Loucy (cell line): Measurements from ENCODE around the gene TNS3.

Experiments used
- H2AFZ ChIP-seq: fragments of 200-600 bp; sonication (generic); 2 replicates; pipeline ENCODE4 v1.6.0; 2016; ENCODE audit warnings: antibody characterized with exemption, mild to moderate bottlenecking, low read length, moderate library complexity
- H3F3A ChIP-seq: fragments of 200-600 bp; 2 replicates; pipeline ENCODE4 v1.6.0; 2016; ENCODE audit warnings: antibody characterized with exemption, low read depth, mild to moderate bottlenecking
- H3K27me3 ChIP-seq: fragments of 200-600 bp; sonication (generic); 2 replicates; pipeline ENCODE4 v1.6.1; 2014; ENCODE audit warnings: low read length, mild to moderate bottlenecking; ENCODE audit not compliant: insufficient read depth, poor library complexity, severe bottlenecking
- H3K36me3 ChIP-seq: fragments of 200-600 bp; sonication (generic); 2 replicates; pipeline ENCODE4 v1.6.1; 2016; ENCODE audit warnings: low read length; ENCODE audit not compliant: insufficient read depth
- H3K4me1 ChIP-seq: fragments of 200-600 bp; sonication (generic); 2 replicates; pipeline ENCODE4 v1.5.1; 2014; ENCODE audit warnings: low read length, mild to moderate bottlenecking; ENCODE audit not compliant: insufficient read depth, poor library complexity, severe bottlenecking
- H3K4me2 ChIP-seq: fragments of 200-600 bp; sonication (generic); 2 replicates; pipeline ENCODE4 v1.6.0; 2014; ENCODE audit warnings: antibody characterized with exemption, low read length, low read depth, mild to moderate bottlenecking; ENCODE audit not compliant: poor library complexity, severe bottlenecking
- H3K4me3 ChIP-seq: fragments of 200-600 bp; sonication (generic); 2 replicates; pipeline ENCODE4 v1.5.1; 2014; ENCODE audit warnings: low read length, mild to moderate bottlenecking, mixed read lengths; ENCODE audit not compliant: poor library complexity, severe bottlenecking
- H3K79me2 ChIP-seq: fragments of 200-600 bp; sonication (generic); 2 replicates; pipeline ENCODE4 v1.6.1; 2014; ENCODE audit warnings: low read length; ENCODE audit not compliant: insufficient read depth
- H3K9ac ChIP-seq: fragments of 200-600 bp; sonication (generic); 2 replicates; pipeline ENCODE4 v1.6.0; 2014; ENCODE audit warnings: mild to moderate bottlenecking, low read depth, low read length, moderate library complexity; ENCODE audit not compliant: poor library complexity, severe bottlenecking
- H3K9me2 ChIP-seq: fragments of 200-600 bp; sonication (generic); replicated peaks from 2 replicates; pipeline ENCODE4 v1.6.1; 2016; ENCODE audit warnings: low read depth, low read length, mixed read lengths
- H3K9me3 ChIP-seq: fragments of 200-600 bp; sonication (generic); 2 replicates; pipeline ENCODE4 v1.6.1; 2014; ENCODE audit warnings: mild to moderate bottlenecking, antibody characterized with exemption, low read length, low read depth; ENCODE audit not compliant: insufficient read depth
- H4K20me1 ChIP-seq: fragments of 200-600 bp; sonication (generic); 2 replicates; pipeline ENCODE4 v1.6.0; 2014; ENCODE audit warnings: antibody characterized with exemption, low read length, mild to moderate bottlenecking; ENCODE audit not compliant: insufficient read depth, poor library complexity, severe bottlenecking
- EZH2phosphoT487 ChIP-seq: fragments of 200-600 bp; IDR thresholded peaks from 2 replicates; pipeline ENCODE4 v1.6.1; 2018; ENCODE audit warnings: antibody characterized with exemption, mild to moderate bottlenecking, moderate library complexity, borderline replicate concordance
- TF ChIP-seq, protein P1 (sequence below): fragments of 200-600 bp; sonication (generic); conservative IDR thresholded peaks from 2 replicates; pipeline ENCODE4 v1.5.1; 2014; ENCODE audit warnings: mild to moderate bottlenecking, antibody characterized with exemption, low read length

Gene TNS3

DNA sequence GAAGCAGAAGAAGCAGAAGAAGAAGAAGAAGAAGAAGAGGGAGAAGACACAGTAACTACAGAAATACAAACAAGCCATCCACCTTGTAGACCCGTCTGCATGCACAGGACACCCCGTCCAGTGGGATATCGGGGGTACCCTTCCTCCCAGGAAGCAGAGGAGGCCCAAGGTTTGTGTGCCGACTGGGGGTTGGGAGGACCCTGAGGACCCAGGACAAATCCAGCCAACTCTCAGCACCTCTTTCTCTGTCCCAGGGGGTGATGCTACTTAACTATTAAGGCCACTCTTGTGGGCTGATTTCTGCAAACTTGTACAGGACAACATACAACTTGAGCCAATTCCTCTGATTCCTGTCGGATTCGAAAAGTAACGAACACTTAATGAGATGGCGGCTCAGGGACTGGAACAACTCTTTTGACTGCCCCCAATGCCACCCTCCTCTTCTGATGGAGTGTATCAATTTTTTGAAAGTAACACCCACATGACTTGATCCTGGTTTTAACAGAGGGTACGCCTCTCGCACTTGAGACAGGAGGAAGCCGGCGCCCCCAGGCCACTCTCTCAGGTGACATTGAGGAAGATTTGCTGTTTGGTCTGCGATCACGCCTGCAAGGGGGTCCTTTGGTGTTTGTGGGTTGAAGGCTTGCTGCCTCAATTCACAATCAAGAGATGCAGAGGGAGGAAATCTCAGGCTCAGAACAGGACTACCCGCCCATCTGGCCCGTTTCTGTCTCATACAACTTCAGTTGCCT is 192.6 kb downstream of the TNS3 start:
- Histone ChIP-seq H3K9me2 (no peaks in the 10 kb centered on the region), H3K27me3 (no peaks in the 10 kb centered on the region), H3K9ac (no peak overlapping the region), H2AFZ (no peak overlapping the region), H3K36me3 (no peaks in the 10 kb centered on the region), H3K4me1 (no peaks in the 10 kb centered on the region), H3K4me3 (no peak overlapping the region), H4K20me1 (no peaks in the 10 kb centered on the region), H3K9me3 (peaks cover 11% of the 10 kb centered on the region; the same call in 1 of the 2 replicates), H3K4me2 (no peak overlapping the region), H3F3A (no peaks in the 10 kb centered on the region), H3K79me2 (no peaks in the 10 kb centered on the region)
- TF ChIP-seq, protein P1, sequence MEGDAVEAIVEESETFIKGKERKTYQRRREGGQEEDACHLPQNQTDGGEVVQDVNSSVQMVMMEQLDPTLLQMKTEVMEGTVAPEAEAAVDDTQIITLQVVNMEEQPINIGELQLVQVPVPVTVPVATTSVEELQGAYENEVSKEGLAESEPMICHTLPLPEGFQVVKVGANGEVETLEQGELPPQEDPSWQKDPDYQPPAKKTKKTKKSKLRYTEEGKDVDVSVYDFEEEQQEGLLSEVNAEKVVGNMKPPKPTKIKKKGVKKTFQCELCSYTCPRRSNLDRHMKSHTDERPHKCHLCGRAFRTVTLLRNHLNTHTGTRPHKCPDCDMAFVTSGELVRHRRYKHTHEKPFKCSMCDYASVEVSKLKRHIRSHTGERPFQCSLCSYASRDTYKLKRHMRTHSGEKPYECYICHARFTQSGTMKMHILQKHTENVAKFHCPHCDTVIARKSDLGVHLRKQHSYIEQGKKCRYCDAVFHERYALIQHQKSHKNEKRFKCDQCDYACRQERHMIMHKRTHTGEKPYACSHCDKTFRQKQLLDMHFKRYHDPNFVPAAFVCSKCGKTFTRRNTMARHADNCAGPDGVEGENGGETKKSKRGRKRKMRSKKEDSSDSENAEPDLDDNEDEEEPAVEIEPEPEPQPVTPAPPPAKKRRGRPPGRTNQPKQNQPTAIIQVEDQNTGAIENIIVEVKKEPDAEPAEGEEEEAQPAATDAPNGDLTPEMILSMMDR = no peak
- TF ChIP-seq EZH2phosphoT487 = no peak

DNA sequence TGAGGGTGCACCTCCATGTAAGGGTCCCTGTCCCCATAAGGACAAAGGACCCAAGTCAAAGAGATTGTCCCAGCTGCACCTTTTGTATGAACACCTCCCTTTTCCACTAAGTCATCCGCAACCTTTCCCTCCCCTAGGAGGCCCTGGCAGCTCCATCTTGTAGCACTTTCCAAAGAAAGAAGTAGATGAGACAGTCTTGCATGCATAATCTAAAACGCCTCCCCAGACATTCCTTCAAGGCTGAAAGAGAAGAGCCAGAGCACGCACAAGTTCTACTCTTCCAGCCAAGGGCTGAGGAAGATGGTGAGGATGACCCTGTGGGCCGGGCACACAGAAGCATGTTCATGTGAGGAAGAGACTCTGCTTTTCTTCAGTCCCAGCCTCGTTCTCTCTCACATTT is 194.4 kb downstream of the TNS3 start:
- H3K9ac ChIP-seq = no peak overlapping the region
- no peaks in the 10 kb centered on the region for H4K20me1 ChIP-seq
- no peaks in the 10 kb centered on the region for H3K79me2 ChIP-seq
- no peaks in the 10 kb centered on the region for H3K36me3 ChIP-seq
- H3K4me2 ChIP-seq = no peak overlapping the region
- H3K9me3 ChIP-seq = peaks cover 11% of the 10 kb centered on the region; the same call in 1 of the 2 replicates
- no peaks in the 10 kb centered on the region for H3K4me1 ChIP-seq
- H3K9me2 ChIP-seq = no peaks in the 10 kb centered on the region
- H3K27me3 ChIP-seq = no peaks in the 10 kb centered on the region
- H3F3A ChIP-seq = no peaks in the 10 kb centered on the region
- H2AFZ ChIP-seq = no peak overlapping the region
- no peak for TF ChIP-seq EZH2phosphoT487
- TF ChIP-seq, protein P1 = no peak
- H3K4me3 ChIP-seq = no peak overlapping the region

- H3K27me3 ChIP-seq = no peaks in the 10 kb centered on the region
- no peaks in the 10 kb centered on the region for H3K9me2 ChIP-seq
- H3K4me2 ChIP-seq = no peak overlapping the region
- no peaks in the 10 kb centered on the region for H4K20me1 ChIP-seq
- TF ChIP-seq EZH2phosphoT487 = no peak
- TF ChIP-seq, protein P1 = no peak
- no peaks in the 10 kb centered on the region for H3K79me2 ChIP-seq
- no peak overlapping the region for H3K9ac ChIP-seq
- H3K4me3 ChIP-seq = no peak overlapping the region
- no peak overlapping the region for H2AFZ ChIP-seq
- no peaks in the 10 kb centered on the region for H3F3A ChIP-seq
- H3K4me1 ChIP-seq = no peaks in the 10 kb centered on the region
- no peaks in the 10 kb centered on the region for H3K36me3 ChIP-seq
- H3K9me3 ChIP-seq = peaks cover 11% of the 10 kb centered on the region; the same call in 1 of the 2 replicates
Observed at GRCh38 chr7:47386273-47386835, 195.6 kb downstream of the TNS3 start.
